ENCODE data around the gene PDYN. TPM values are rescaled to one million over a fixed set of nuclear protein-coding genes. Genes with fewer than 3 reads are reported as not detected.

The PDYN gene
- total RNA-seq, 2 experiments from 2014 or later: not detected

GRCh38 chr20:2004171-2004570 lies 10.3 kb upstream of the PDYN start:
- Mint-ChIP-seq H3K27me3 (peaks cover 6% of the 10 kb centered on the region), H3K36me3 (no peaks in the 10 kb centered on the region)

GRCh38 chr20:2002365-2002764 lies 8.5 kb upstream of the PDYN start:
- no peak overlapping the region for H3K27ac Mint-ChIP-seq
- POLR2A ChIA-PET: no interaction called here
- no peak for DNase-seq
- no peaks in the 10 kb centered on the region for H3K4me1 Mint-ChIP-seq
- no peaks in the 10 kb centered on the region for H3K36me3 Mint-ChIP-seq
- peaks cover 11% of the 10 kb centered on the region for H3K27me3 Mint-ChIP-seq
- no peak overlapping the region for H3K4me3 Mint-ChIP-seq
- H3K9me3 Mint-ChIP-seq: no peaks in the 10 kb centered on the region
- no peak for ATAC-seq (ENCODE audit: low read depth)

More at GRCh38 chr20:2004171-2004570, 10.3 kb upstream of the PDYN start:
- DNase-seq: no peak
- H3K9me3 Mint-ChIP-seq: no peaks in the 10 kb centered on the region
- POLR2A ChIA-PET: no interaction called here
- no peak for ATAC-seq (ENCODE audit: low read depth)
- no peaks in the 10 kb centered on the region for H3K4me1 Mint-ChIP-seq
- H3K4me3 Mint-ChIP-seq: no peak overlapping the region
- H3K27ac Mint-ChIP-seq: no peak overlapping the region

GRCh38 chr20:2001119-2001518 lies 7.3 kb upstream of the PDYN start:
- ATAC-seq (ENCODE audit: low read depth) (no peak), DNase-seq (no peak)
- Mint-ChIP-seq H3K4me1 (no peaks in the 10 kb centered on the region), H3K36me3 (no peaks in the 10 kb centered on the region), H3K27ac (no peak overlapping the region), H3K9me3 (no peaks in the 10 kb centered on the region), H3K27me3 (peaks cover 15% of the 10 kb centered on the region), H3K4me3 (no peak overlapping the region)
- POLR2A ChIA-PET: no interaction called here

GRCh38 chr20:2000285-2000684 lies 6.4 kb upstream of the PDYN start:
- Mint-ChIP-seq H3K27ac (no peak overlapping the region), H3K9me3 (no peaks in the 10 kb centered on the region), H3K27me3 (peaks cover 15% of the 10 kb centered on the region), H3K4me1 (no peaks in the 10 kb centered on the region), H3K4me3 (no peak overlapping the region), H3K36me3 (no peaks in the 10 kb centered on the region)
- POLR2A ChIA-PET: no interaction called here
- ATAC-seq (ENCODE audit: low read depth) (no peak), DNase-seq (no peak)

- ATAC-seq (ENCODE audit: low read depth) (no peak), DNase-seq (no peak)
- Mint-ChIP-seq H3K4me1 (no peaks in the 10 kb centered on the region), H3K4me3 (no peak overlapping the region), H3K9me3 (no peaks in the 10 kb centered on the region), H3K27me3 (peaks cover 24% of the 10 kb centered on the region), H3K36me3 (no peaks in the 10 kb centered on the region), H3K27ac (no peak overlapping the region)
- POLR2A ChIA-PET: no interaction called here
Measured at GRCh38 chr20:1998715-1999114, 4.9 kb upstream of the PDYN start.

- H3K9me3 Mint-ChIP-seq: no peaks in the 10 kb centered on the region
- DNase-seq (no peak), ATAC-seq (ENCODE audit: low read depth) (no peak)
- no peaks in the 10 kb centered on the region for H3K4me1 Mint-ChIP-seq
- H3K4me3 Mint-ChIP-seq: no peak overlapping the region
- no peak overlapping the region for H3K27ac Mint-ChIP-seq
- POLR2A ChIA-PET: no interaction called here
- H3K36me3 Mint-ChIP-seq: no peaks in the 10 kb centered on the region
- peaks cover 30% of the 10 kb centered on the region for H3K27me3 Mint-ChIP-seq
Measured at GRCh38 chr20:1998193-1998520, 4.3 kb upstream of the PDYN start.

- Mint-ChIP-seq H3K27me3 (peaks cover 34% of the 10 kb centered on the region), H3K9me3 (no peaks in the 10 kb centered on the region), H3K27ac (no peak overlapping the region), H3K4me3 (no peak overlapping the region), H3K36me3 (no peaks in the 10 kb centered on the region), H3K4me1 (no peaks in the 10 kb centered on the region)
- POLR2A ChIA-PET: no interaction called here
- ATAC-seq (ENCODE audit: low read depth): no peak
- no peak for DNase-seq
Measured at GRCh38 chr20:1997483-1998192, 3.8 kb upstream of the PDYN start.

- POLR2A ChIA-PET: no interaction called here
- no peaks in the 10 kb centered on the region for H3K36me3 Mint-ChIP-seq
- no peak overlapping the region for H3K27ac Mint-ChIP-seq
- no peak overlapping the region for H3K4me3 Mint-ChIP-seq
- no peaks in the 10 kb centered on the region for H3K4me1 Mint-ChIP-seq
- peaks cover 39% of the 10 kb centered on the region for H3K27me3 Mint-ChIP-seq
- no peak for ATAC-seq (ENCODE audit: low read depth)
- no peaks in the 10 kb centered on the region for H3K9me3 Mint-ChIP-seq
- no peak for DNase-seq
Measured at GRCh38 chr20:1995531-1996310, 1.9 kb upstream of the PDYN start.

GRCh38 chr20:1994627-1995026 lies 769 bp upstream of the PDYN start:
- Mint-ChIP-seq H3K4me1 (no peaks in the 10 kb centered on the region), H3K9me3 (no peaks in the 10 kb centered on the region), H3K36me3 (no peaks in the 10 kb centered on the region), H3K4me3 (no peak overlapping the region), H3K27ac (no peak overlapping the region), H3K27me3 (peaks cover 39% of the 10 kb centered on the region)
- no peak for DNase-seq
- ATAC-seq (ENCODE audit: low read depth): no peak
- POLR2A ChIA-PET: no interaction called here

- no peaks in the 10 kb centered on the region for H3K36me3 Mint-ChIP-seq
- H3K27me3 Mint-ChIP-seq: peaks cover 32% of the 10 kb centered on the region
- POLR2A ChIA-PET: no interaction called here
- no peaks in the 10 kb centered on the region for H3K9me3 Mint-ChIP-seq
- no peak overlapping the region for H3K4me3 Mint-ChIP-seq
- H3K27ac Mint-ChIP-seq: no peak overlapping the region
- no peaks in the 10 kb centered on the region for H3K4me1 Mint-ChIP-seq
- ATAC-seq (ENCODE audit: low read depth) (no peak), DNase-seq (no peak)
Measured at GRCh38 chr20:1992359-1993110, 1.3 kb downstream of the PDYN start.

GRCh38 chr20:1987826-1988225 lies 6.0 kb downstream of the PDYN start:
- Mint-ChIP-seq H3K4me1 (no peaks in the 10 kb centered on the region), H3K27ac (no peak overlapping the region), H3K27me3 (peaks cover 22% of the 10 kb centered on the region), H3K36me3 (no peaks in the 10 kb centered on the region), H3K9me3 (no peaks in the 10 kb centered on the region), H3K4me3 (no peak overlapping the region)
- ATAC-seq (ENCODE audit: low read depth) (no peak), DNase-seq (no peak)
- POLR2A ChIA-PET: no interaction called here

GRCh38 chr20:1983301-1983700 lies 10.6 kb downstream of the PDYN start:
- ATAC-seq (ENCODE audit: low read depth) (no peak), DNase-seq (no peak)
- H3K27me3 Mint-ChIP-seq: peaks cover 18% of the 10 kb centered on the region
- no peaks in the 10 kb centered on the region for H3K9me3 Mint-ChIP-seq
- H3K36me3 Mint-ChIP-seq: no peaks in the 10 kb centered on the region
- H3K4me3 Mint-ChIP-seq: no peak overlapping the region
- H3K27ac Mint-ChIP-seq: no peak overlapping the region
- POLR2A ChIA-PET: no interaction called here
- no peaks in the 10 kb centered on the region for H3K4me1 Mint-ChIP-seq

GRCh38 chr20:1982686-1983085 lies 11.2 kb downstream of the PDYN start:
- no peak overlapping the region for H3K4me3 Mint-ChIP-seq
- DNase-seq (no peak), ATAC-seq (ENCODE audit: low read depth) (no peak)
- H3K36me3 Mint-ChIP-seq: no peaks in the 10 kb centered on the region
- no peaks in the 10 kb centered on the region for H3K4me1 Mint-ChIP-seq
- H3K9me3 Mint-ChIP-seq: no peaks in the 10 kb centered on the region
- POLR2A ChIA-PET: no interaction called here
- no peak overlapping the region for H3K27ac Mint-ChIP-seq
- H3K27me3 Mint-ChIP-seq: peaks cover 23% of the 10 kb centered on the region

All from activated naive CD8-positive, alpha-beta T cell treated with anti-CD3 and anti-CD28 coated beads, Interleukin-2, amount 10 ng/mL, durations not matched to agents 7 days and 5 days (primary cell).